Measurements from ENCODE around the gene FILIP1L.
A peak's percentile ranks its signal among the peaks of the same experiment; 100 is the strongest.

Gene FILIP1L

DNA sequence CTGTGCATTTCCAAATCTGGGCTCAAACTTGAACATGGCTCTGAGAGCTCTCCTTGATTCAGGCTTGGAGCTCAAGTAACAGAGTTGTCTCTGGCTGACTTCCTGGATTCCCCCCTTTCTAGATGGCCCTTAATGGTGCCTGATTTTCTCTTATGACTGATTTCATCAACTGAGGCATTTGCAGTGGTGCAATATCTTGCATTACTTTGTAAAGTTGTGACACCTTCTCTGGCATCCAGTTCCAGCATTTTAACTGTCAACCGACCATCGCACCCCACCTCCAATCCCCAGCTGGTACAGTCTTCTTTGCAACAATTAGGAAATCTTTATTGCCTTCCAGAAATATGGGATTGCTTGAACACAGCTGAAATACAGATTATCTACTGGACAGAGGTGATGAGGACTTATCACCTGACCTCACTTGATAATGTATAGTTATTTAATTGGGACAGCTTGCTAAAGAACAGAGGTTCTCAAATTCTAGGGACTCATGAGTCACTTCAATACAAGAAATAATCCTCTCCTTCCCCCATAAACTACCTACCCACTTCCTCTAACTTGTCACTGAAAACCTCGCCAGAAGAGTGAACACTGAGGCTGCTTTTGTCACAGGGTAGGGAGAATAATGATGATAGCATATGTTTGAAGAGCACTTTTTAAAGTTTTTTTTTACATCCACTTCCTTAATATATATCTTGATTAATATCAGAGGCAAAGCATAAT lies 41.8 kb downstream of the FILIP1L start:
- no peak for TF ChIP-seq CTCF (IDR thresholded peaks at IDR 0.05)

GRCh38 chr3:100069472-100069871 lies 44.8 kb downstream of the FILIP1L start:
- no peak for TF ChIP-seq CTCF (IDR thresholded peaks at IDR 0.05)

- peak; percentile 85 for TF ChIP-seq CTCF (IDR thresholded peaks at IDR 0.05)
Observed at GRCh38 chr3:100068826-100069225, 45.5 kb downstream of the FILIP1L start.

- TF ChIP-seq CTCF (IDR thresholded peaks at IDR 0.05) = no peak
Observed at GRCh38 chr3:100067589-100067988, 46.7 kb downstream of the FILIP1L start.

GRCh38 chr3:100063929-100064461 lies 50.3 kb downstream of the FILIP1L start:
- no peak for TF ChIP-seq CTCF (IDR thresholded peaks at IDR 0.05)

DNA sequence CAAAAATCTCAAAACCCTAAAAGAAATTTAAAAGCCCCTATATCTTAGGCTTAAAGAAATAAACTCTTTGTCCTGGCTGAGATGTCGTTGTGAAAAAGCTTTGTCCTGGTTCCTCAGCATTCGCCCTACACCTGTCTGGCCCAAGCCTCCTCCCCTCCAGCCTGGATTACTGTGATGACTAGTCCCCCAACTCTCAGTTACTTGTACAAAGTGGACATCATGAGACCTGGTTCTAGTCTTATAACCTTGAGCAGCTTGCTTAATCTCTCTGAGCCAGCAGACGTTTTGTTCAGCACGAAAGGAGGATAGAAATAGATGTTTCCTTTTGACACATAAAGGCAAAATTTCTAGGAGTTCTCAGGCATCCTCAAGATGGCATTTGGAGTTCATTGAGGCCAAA lies 51.6 kb downstream of the FILIP1L start:
- no peak for TF ChIP-seq CTCF (IDR thresholded peaks at IDR 0.05)

GRCh38 chr3:100060685-100061484 lies 53.4 kb downstream of the FILIP1L start:
- TF ChIP-seq CTCF (IDR thresholded peaks at IDR 0.05) = no peak
